ENCODE results near the gene TPD52L1. TPM values are rescaled to one million over a fixed set of nuclear protein-coding genes. Genes with fewer than 3 reads are reported as not detected.

Gene TPD52L1
- total and polyA plus RNA-seq, 2 of the 4 experiments (the other 2 are of a cell fraction) = 10.2 to 13.5 TPM

DNA sequence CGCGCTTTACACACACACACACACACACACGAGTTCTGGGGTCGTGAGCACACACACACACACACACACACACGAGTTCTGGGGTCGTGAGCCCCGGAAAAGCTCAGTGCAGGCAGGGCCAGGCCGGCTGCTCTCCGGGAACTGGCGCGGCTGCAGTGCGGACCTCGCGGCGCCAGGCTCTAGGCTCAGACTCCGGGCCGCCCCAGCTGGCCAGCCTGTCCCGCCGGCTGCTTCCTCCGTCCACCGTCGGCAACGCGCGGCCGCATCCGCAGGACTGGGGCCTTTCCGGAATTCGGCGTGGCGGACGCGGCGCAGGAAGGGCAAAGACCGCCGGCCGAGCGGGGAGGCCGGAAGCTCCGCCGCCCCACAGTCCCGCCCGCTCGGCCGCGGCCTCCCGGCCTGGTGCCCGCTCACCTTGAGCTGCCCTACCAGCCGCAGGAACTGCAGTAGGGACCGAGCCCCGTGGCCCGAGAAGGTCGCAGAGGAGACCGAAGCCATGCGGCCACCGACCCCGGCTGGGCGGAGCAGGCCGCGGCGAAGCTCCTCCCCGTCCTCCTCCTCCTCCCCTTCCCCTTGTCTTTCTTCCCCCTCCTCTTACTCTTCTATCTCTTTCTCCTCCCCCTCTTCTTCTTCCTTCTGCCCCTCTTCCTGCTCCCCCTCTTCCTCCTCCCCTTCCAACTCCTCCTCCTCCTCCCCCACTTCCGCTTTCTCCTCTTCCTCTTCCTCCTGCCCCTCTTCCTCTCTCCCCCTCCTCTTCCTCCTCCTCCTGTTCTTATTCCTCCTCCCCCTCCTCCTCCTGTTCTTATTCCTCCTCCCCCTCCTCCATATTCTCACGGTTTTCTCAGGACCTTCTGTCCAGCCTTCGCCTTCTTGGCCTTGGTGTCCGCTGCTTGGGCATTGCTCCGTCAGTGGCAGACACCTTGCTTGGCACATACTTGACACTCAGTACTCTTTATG is 148.1 kb downstream of the TPD52L1 start, which contains the start of gene HDDC2 (continued):
- TF ChIP-seq MAZ (IDR thresholded peaks at IDR 0.05; ENCODE audit: borderline replicate concordance, low read depth, low read length) = no peak

DNA sequence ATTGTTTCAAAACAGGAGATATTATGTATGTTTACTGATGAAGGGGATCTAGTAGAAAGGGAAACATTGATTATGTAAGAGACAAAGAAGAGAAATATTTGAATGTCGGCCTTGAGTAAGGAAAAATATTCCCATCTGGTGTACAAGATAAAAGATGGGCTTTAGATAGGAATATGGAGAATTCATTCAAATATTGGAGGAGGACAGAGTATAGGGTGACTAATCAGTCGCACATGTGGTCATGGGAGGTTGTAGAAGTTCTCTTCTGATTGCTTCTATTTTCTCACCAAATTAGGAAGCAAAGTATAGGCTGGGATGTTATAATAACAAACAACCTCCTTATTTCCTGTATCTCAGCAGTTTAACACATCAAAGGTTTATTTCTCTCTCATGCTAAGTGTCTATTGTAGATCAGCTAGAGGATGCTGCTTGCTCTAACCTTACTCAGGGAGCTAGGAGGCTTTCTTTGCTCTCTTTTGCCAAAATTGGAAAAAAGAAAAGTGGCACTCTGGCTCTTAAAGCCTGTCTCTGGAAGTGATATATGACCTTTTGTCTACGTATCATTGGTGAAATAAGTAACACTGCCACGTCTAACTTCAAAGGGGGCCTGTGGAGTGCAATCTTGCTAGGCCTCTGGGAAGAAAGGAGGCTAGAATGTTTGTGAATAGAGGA is 149.4 kb downstream of the TPD52L1 start:
- H3K4me3 ChIP-seq (ENCODE audit: insufficient read depth, low read depth, low read length) = no peak overlapping the region
- peak overlapping the region; percentile 97 for H2BK5ac ChIP-seq (ENCODE audit: low read depth, low read length, poor library complexity, severe bottlenecking)
- ATAC-seq (ENCODE audit: low read depth) (no peak), DNase-seq (peak; percentile 37)
- in situ Hi-C loops (cut with MboI; ENCODE audit: low sequenced_read_pairs) (loop anchor here (10.0 kb wide), 1 partner anchor 148 kb away; the partner anchor contains the start of gene TPD52L1), intact Hi-C loops (cut with micrococcal nuclease) (loop anchor here (5.0 kb wide), 2 partner anchors 101 to 201 kb away; no protein-coding TSS in a partner anchor), dilution Hi-C loops (cut with HindIII; ENCODE audit: low sequenced_read_pairs, unreplicated experiment) (no loop called here)
- no peaks in the 10 kb centered on the region for H4K20me1 ChIP-seq (ENCODE audit: insufficient read depth, low read length)
- POLR2A ChIA-PET (ENCODE audit: unreplicated experiment) = interaction anchor here (0.6 kb wide), 1 partner anchor 207 kb away, joined by 9 read pairs; no protein-coding TSS in a partner anchor
- no peak overlapping the region for H2AK9ac ChIP-seq (replicated peaks; ENCODE audit: low read depth, low read length, poor library complexity)
- no peak overlapping the region for H3K4me2 ChIP-seq (ENCODE audit: low read depth, low read length)
- peak overlapping the region; percentile 96; the same call in 1 of the 2 replicates for H3K4ac ChIP-seq (ENCODE audit: low read depth, low read length)
- CTCF ChIA-PET = no interaction called here
- H4K91ac ChIP-seq (ENCODE audit: insufficient read depth, low read depth, low read length) = no peak overlapping the region; the same call in 1 of the 2 replicates
- BruUV-seq (replicated peaks) = no TSS peak
- H2BK15ac ChIP-seq (ENCODE audit: low read depth, low read length) = peak overlapping the region; percentile 91; the same call in 1 of the 3 replicates
- no peak overlapping the region for H3K23ac ChIP-seq (ENCODE audit: low read depth, low read length)
- H3K9me1 ChIP-seq (ENCODE audit: insufficient read depth, low read length) = peaks cover 5% of the 10 kb centered on the region; the same call in 1 of the 2 replicates
- H3K14ac ChIP-seq (replicated peaks; ENCODE audit: low read depth, low read length) = no peak overlapping the region
- H3K36me3 ChIP-seq (ENCODE audit: control insufficient read depth, insufficient read depth, low read length) = peaks cover 6% of the 10 kb centered on the region
- H3K56ac ChIP-seq (ENCODE audit: extremely low read depth, insufficient read depth, low read length) = no peak overlapping the region
- H3K18ac ChIP-seq (ENCODE audit: low read depth, low read length) = peak overlapping the region; percentile 92; the same call in 1 of the 2 replicates
- peaks cover 3% of the 10 kb centered on the region; the same call in 1 of the 2 replicates for H3K9me3 ChIP-seq (ENCODE audit: control insufficient read depth, insufficient read depth, low read length)
- H4K8ac ChIP-seq (ENCODE audit: low read depth in 2 of 2, low read length in 2 of 2) = peak overlapping the region; percentile 9 to 98; a peak in 1 of 4 replicates
- H3K9ac ChIP-seq (ENCODE audit: low read depth, low read length) = no peak overlapping the region
- peak overlapping the region; percentile 32; the same call in 1 of the 2 replicates for H2BK120ac ChIP-seq (ENCODE audit: low read depth, low read length)
- 0 out of 2 replicates have a peak overlapping the region, but pooled peaks have one; percentile 12 for H2BK20ac ChIP-seq (ENCODE audit: low read depth, low read length)
- H2AK5ac ChIP-seq (ENCODE audit: low read depth, low read length) = no peak overlapping the region
- no peaks in the 10 kb centered on the region for H3K27me3 ChIP-seq (ENCODE audit: control insufficient read depth, insufficient read depth, low read length)
- peaks cover 24 to 29% of the 10 kb centered on the region in 2 experiments for H3K79me1 ChIP-seq (ENCODE audit: low read depth in 1 of 2, low read length in 2 of 2)
- peaks cover 4% of the 10 kb centered on the region for H3K4me1 ChIP-seq (ENCODE audit: control insufficient read depth, insufficient read depth, low read length)
- no peak overlapping the region for H3K27ac ChIP-seq (ENCODE audit: insufficient read depth, low read length)
- 100% methylated on average over 1 of the region's 4 CpGs; no CpG with 5 or more reads in 1 of the 2 experiments for whole genome bisulfite sequencing, 2 experiments (ENCODE audit: extremely low coverage in 2 of 2, insufficient read length in 1 of 2)
- no peak overlapping the region for H2AFZ ChIP-seq (replicated peaks; ENCODE audit: low read length, poor library complexity)
- no peak overlapping the region; the same call in 1 of the 2 replicates for H4K5ac ChIP-seq (ENCODE audit: low read depth, low read length)
- no peak for TF ChIP-seq SMC3 (IDR thresholded peaks at IDR 0.05; ENCODE audit: low read depth, low read length)
- TF ChIP-seq CHD1 (IDR thresholded peaks at IDR 0.05; ENCODE audit: low read depth, low read length) = no peak

Measured in IMR-90 (cell line).